PC-3 (cell line): Measurements from ENCODE around the gene VEGFB.
A peak's percentile ranks its signal among the peaks of the same experiment; 100 is the strongest.

Experiments used
- EZH2 ChIP-seq: fragments of 300-600 bp; sonication (generic); IDR thresholded peaks from one replicate; pipeline ENCODE4 v1.6.1; 2017; ENCODE audit warnings: antibody characterized with exemption, mild to moderate bottlenecking, low read length; ENCODE audit not compliant: unreplicated experiment
- TF ChIP-seq, protein P1 (sequence below): fragments of 300-600 bp; sonication (generic); conservative IDR thresholded peaks from 2 replicates; pipeline ENCODE4 v1.5.1; 2017; ENCODE audit warnings: antibody characterized with exemption, low read depth, mild to moderate bottlenecking, low read length

DNA sequence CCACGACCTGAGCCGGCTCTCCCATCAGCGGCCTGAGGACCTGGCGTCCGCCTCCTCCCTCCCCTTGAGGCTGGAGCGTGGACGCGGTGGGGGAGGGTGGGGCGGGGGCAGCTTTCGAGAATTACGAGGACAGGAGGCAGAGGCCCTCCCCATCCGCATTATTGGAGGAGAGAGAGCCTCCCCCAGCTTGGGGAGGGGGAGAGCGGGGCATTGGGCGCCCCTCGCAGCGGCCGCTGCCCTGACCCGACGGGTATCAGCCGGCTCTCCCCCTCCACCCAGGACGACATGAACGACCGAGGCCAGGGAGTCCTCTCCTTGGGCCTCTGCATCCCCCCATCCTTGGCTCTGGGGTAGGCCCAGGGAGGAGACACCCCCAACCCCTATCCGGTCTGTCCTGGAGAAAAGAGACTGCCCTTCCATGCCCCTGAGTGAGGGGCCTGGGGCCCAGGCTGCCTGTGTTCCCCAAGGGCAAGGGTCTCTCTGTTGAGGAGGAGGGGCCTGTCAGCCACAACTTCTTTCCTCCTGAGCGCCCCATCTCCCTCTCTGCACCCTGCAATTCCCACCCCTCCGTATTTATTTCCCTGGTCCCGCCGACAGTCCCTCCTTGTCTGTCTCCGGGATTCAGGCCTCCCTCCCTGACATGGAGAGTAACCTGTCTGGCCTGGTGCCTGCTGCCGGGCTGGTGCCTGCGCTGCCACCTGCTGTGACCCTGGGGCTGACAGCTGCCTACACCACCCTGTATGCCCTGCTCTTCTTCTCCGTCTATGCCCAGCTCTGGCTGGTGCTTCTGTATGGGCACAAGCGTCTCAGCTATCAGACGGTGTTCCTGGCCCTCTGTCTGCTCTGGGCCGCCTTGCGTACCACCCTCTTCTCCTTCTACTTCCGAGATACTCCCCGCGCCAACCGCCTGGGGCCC lies 51.8 kb downstream of the VEGFB start:
- TF ChIP-seq, protein P1, sequence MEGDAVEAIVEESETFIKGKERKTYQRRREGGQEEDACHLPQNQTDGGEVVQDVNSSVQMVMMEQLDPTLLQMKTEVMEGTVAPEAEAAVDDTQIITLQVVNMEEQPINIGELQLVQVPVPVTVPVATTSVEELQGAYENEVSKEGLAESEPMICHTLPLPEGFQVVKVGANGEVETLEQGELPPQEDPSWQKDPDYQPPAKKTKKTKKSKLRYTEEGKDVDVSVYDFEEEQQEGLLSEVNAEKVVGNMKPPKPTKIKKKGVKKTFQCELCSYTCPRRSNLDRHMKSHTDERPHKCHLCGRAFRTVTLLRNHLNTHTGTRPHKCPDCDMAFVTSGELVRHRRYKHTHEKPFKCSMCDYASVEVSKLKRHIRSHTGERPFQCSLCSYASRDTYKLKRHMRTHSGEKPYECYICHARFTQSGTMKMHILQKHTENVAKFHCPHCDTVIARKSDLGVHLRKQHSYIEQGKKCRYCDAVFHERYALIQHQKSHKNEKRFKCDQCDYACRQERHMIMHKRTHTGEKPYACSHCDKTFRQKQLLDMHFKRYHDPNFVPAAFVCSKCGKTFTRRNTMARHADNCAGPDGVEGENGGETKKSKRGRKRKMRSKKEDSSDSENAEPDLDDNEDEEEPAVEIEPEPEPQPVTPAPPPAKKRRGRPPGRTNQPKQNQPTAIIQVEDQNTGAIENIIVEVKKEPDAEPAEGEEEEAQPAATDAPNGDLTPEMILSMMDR = peak; percentile 66
- no peak for TF ChIP-seq EZH2
